ENCODE results near the gene CSNK1G2. TPM values are rescaled to one million over a fixed set of nuclear protein-coding genes. Genes with fewer than 3 reads are reported as not detected.
A peak's percentile ranks its signal among the peaks of the same experiment; 100 is the strongest.

CSNK1G2 gene
- total RNA-seq, 2 donors from 2014 or later, result 29.0 to 35.8 TPM

DNA sequence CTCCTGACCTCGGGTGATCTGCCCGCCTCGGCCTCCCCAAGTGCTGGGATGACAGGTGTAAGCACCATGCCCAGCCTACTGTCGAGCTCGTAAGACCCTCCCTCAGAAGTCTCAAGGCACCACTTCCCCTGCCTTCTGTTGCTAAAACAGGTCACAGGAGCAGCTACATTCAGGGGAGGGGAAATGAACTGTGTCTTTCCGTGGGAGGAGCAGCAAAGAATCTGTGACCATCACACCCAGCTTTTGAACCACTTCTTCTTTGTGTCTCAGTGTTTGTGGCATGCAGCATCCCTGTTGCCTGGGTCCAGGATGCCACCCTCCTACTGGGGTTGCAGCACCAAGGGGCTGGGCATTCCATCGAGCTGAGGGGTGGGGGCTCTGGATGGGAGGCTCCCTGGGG, 7.7 kb upstream of the CSNK1G2 start:
- TF ChIP-seq, protein P1, sequence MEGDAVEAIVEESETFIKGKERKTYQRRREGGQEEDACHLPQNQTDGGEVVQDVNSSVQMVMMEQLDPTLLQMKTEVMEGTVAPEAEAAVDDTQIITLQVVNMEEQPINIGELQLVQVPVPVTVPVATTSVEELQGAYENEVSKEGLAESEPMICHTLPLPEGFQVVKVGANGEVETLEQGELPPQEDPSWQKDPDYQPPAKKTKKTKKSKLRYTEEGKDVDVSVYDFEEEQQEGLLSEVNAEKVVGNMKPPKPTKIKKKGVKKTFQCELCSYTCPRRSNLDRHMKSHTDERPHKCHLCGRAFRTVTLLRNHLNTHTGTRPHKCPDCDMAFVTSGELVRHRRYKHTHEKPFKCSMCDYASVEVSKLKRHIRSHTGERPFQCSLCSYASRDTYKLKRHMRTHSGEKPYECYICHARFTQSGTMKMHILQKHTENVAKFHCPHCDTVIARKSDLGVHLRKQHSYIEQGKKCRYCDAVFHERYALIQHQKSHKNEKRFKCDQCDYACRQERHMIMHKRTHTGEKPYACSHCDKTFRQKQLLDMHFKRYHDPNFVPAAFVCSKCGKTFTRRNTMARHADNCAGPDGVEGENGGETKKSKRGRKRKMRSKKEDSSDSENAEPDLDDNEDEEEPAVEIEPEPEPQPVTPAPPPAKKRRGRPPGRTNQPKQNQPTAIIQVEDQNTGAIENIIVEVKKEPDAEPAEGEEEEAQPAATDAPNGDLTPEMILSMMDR (IDR thresholded peaks at IDR 0.05), result no peak
- Histone ChIP-seq H3K4me3 (no peak overlapping the region), H3K4me1 (peaks cover 0 to 8% of the 10 kb centered on the region in 2 donors), H3K9me3 (no peaks in the 10 kb centered on the region), H3K36me3 (no peaks in the 10 kb centered on the region), H3K27me3 (no peaks in the 10 kb centered on the region), H3K27ac (no peak overlapping the region)
- no peak for DNase-seq (ENCODE audit: low spot score)

DNA sequence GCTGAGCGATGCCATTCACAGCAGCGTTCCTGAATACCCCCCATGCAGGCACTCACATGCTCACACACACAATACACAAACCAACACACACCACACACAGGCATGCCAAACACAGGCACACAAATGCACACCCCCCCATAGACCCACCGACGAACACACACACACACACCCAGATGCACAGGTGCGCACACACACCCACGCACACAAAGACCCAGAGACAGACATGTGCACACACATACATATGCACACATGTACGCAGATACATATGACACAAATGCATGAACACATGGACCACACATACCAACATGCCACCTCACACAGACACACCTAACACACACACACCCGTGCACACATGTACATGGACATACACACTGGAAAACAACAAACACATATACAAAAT, 7.0 kb upstream of the CSNK1G2 start:
- H3K27ac ChIP-seq, result no peak overlapping the region
- H3K36me3 ChIP-seq, result no peaks in the 10 kb centered on the region
- peaks cover 0 to 8% of the 10 kb centered on the region in 2 donors for H3K4me1 ChIP-seq
- H3K4me3 ChIP-seq, result no peak overlapping the region
- TF ChIP-seq, protein P1 (IDR thresholded peaks at IDR 0.05), result no peak
- H3K9me3 ChIP-seq, result no peaks in the 10 kb centered on the region
- H3K27me3 ChIP-seq, result no peaks in the 10 kb centered on the region
- DNase-seq (ENCODE audit: low spot score), result no peak

DNA sequence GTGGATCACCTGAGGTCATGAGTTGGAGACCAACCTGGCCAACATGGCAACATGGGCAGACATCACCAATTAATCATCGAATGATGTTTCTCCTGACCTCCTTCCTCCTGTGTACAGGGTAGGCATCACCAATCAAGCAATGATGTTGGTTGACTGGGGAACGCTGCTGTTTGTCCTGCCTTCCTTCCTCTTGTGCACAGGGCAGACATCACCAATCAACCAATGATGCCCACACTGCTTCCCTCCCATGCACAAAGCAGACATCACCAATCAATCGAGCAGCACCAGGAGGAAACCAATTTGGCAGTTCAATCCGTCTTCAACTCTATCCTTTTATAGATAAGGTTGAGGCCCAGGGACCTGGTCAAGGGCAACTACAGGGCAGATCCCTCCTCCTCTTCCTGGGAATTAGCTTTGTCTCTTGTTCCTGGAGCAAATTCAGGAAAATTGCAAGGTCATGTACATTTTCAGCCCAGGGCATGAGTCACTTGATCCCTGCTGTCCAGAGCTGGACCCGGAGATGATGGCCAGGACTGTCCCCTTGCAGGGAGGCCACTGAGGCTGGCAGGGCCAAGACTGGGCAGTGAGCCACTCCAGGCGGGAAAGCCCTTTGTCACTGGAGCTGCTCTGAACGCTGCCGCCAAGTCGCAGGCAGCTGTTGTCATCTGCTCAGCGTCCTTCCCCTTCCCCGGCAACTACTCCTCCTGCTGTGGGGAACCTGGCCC, 5.3 kb upstream of the CSNK1G2 start:
- H3K36me3 ChIP-seq, result no peaks in the 10 kb centered on the region
- DNase-seq (ENCODE audit: low spot score), result peak; percentile 65
- H3K27ac ChIP-seq, result no peak overlapping the region
- TF ChIP-seq, protein P1 (IDR thresholded peaks at IDR 0.05), result no peak
- H3K4me3 ChIP-seq, result no peak overlapping the region
- peaks cover 0 to 11% of the 10 kb centered on the region in 2 donors for H3K4me1 ChIP-seq
- H3K9me3 ChIP-seq, result no peaks in the 10 kb centered on the region
- no peaks in the 10 kb centered on the region for H3K27me3 ChIP-seq

DNA sequence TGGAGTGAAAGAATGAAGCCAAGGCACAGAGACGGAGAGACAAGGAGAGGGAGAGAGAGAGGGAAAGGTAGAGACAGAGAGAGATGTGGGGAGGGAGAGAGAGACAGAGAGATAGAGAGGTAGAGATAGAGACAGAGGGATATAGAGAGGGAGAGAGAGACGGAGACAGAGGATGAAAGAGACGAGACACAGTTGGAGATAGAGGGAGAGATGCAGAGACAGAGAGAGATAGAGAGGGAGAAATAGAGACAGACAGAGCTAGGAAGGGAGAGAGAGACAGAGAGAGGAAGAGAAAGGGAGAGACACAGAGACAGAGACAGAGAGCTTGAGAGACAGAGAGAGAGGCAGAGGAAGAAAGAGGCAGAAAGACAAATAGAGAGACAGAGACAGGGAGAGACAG, 4.5 kb upstream of the CSNK1G2 start:
- Histone ChIP-seq H3K36me3 (no peaks in the 10 kb centered on the region), H3K4me1 (peaks cover 0 to 11% of the 10 kb centered on the region in 2 donors), H3K9me3 (no peaks in the 10 kb centered on the region), H3K4me3 (no peak overlapping the region), H3K27me3 (no peaks in the 10 kb centered on the region), H3K27ac (no peak overlapping the region)
- DNase-seq (ENCODE audit: low spot score), result no peak
- TF ChIP-seq, protein P1 (IDR thresholded peaks at IDR 0.05), result no peak

DNA sequence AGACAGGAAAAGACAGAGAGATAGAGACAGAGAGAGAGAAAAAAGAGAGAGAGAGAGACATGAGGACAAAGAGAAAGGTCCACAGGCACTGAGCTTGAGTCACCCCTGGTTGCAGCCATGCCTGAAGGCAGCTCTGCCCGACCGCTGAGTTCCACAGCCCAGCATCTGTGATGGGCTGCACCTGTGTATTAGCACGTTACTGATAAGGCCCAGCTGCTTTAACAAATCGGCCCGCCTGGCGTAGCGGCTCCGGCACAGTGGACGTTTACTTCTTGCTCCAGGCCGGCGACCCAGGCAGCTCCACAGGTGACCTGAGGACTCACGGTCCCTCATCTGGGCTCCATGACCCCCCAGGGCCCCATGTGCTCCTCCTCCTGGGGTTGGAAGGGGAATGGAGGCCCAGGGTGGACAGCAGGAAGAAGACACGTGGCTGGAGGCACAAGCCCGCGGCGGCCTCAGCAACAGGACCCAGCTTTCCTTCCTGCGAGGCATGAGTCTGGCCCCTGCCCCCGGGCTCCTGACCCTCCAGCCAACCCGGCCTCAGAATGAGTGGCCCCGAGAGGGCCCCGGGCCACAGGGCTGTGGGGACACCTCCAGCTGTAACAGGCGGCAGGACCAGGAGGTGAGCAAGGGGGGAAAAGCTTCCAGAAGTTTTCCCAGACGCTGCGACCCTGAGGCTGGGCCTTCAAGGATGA, 3.9 kb upstream of the CSNK1G2 start:
- H3K4me1 ChIP-seq, result peaks cover 0 to 17% of the 10 kb centered on the region in 2 donors
- H3K27me3 ChIP-seq, result no peaks in the 10 kb centered on the region
- H3K27ac ChIP-seq, result no peak overlapping the region
- TF ChIP-seq, protein P1 (IDR thresholded peaks at IDR 0.05), result no peak
- H3K36me3 ChIP-seq, result no peaks in the 10 kb centered on the region
- no peaks in the 10 kb centered on the region for H3K9me3 ChIP-seq
- no peak overlapping the region for H3K4me3 ChIP-seq
- DNase-seq (ENCODE audit: low spot score), result no peak

Measured in right atrium auricular region (tissue), 2 donors.